Measurements from ENCODE around the gene GAD1. TPM values are rescaled to one million over a fixed set of nuclear protein-coding genes. Genes with fewer than 3 reads are reported as not detected.

The GAD1 gene
- polyA plus RNA-seq, 1 of the 3 experiments (the other 2 are of a cell fraction) = 0.20 TPM

GRCh38 chr2:170843656-170844055, 27.0 kb downstream of the GAD1 start (continued):
- TF ChIP-seq FOXJ3 (CRISPR knock-in tag; IDR thresholded peaks at IDR 0.05) = no peak
- TF ChIP-seq, protein P1, sequence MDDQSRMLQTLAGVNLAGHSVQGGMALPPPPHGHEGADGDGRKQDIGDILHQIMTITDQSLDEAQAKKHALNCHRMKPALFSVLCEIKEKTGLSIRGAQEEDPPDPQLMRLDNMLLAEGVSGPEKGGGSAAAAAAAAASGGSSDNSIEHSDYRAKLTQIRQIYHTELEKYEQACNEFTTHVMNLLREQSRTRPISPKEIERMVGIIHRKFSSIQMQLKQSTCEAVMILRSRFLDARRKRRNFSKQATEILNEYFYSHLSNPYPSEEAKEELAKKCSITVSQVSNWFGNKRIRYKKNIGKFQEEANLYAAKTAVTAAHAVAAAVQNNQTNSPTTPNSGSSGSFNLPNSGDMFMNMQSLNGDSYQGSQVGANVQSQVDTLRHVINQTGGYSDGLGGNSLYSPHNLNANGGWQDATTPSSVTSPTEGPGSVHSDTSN (IDR thresholded peaks at IDR 0.05) = peak; percentile 93
- TF ChIP-seq FOXM1 (IDR thresholded peaks at IDR 0.05; ENCODE audit: low read depth) = peak; percentile 60; the same call in 1 of the 2 replicates
- TF ChIP-seq SMC3 (IDR thresholded peaks at IDR 0.05; ENCODE audit: low read depth, low read length) = no peak
- TF ChIP-seq TCF12 (IDR thresholded peaks at IDR 0.05) = peak; percentile 95
- TF ChIP-seq, protein P2, sequence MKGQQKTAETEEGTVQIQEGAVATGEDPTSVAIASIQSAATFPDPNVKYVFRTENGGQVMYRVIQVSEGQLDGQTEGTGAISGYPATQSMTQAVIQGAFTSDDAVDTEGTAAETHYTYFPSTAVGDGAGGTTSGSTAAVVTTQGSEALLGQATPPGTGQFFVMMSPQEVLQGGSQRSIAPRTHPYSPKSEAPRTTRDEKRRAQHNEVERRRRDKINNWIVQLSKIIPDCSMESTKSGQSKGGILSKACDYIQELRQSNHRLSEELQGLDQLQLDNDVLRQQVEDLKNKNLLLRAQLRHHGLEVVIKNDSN (IDR thresholded peaks at IDR 0.05; ENCODE audit: borderline replicate concordance, low read depth) = no peak
- TF ChIP-seq RFX5 (IDR thresholded peaks at IDR 0.05; ENCODE audit: low read length) = no peak
- no peak for TF ChIP-seq TAF1 (IDR thresholded peaks at IDR 0.05; ENCODE audit: borderline replicate concordance, low read depth, low read length)

DNA sequence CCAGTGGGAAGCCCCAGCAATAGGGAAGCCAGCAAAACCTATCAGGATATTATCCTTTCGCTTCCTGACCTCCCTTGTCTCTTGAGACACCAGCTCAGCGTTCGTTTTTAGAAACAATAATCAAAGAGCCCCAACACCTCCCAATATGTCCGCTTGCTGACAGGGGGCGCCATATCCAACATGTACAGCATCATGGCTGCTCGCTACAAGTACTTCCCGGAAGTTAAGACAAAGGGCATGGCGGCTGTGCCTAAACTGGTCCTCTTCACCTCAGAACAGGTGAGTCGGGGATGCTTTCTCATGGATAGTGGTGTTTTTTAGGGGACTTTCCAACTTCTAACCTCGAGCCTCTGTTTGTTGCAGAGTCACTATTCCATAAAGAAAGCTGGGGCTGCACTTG, 28.7 kb downstream of the GAD1 start:
- H3K36me3 ChIP-seq (replicated peaks in 1 of 2; ENCODE audit: control insufficient read depth in 1 of 2, insufficient read depth in 2 of 2, low read length in 1 of 2) = no peaks in the 10 kb centered on the region
- 72% methylated on average over 9 of the region's 10 CpGs for WGBS (ENCODE audit: low lambda C conversion rate)
- H3F3A ChIP-seq (replicated peaks; ENCODE audit: insufficient read depth) = peaks cover 18% of the 10 kb centered on the region
- no peaks in the 10 kb centered on the region for H3K9me2 ChIP-seq
- no peak overlapping the region for H2AFZ ChIP-seq (ENCODE audit: low read depth)
- no peaks in the 10 kb centered on the region for H3K27me3 ChIP-seq (ENCODE audit: insufficient read depth)
- H3K4me2 ChIP-seq = no peak overlapping the region
- no peaks in the 10 kb centered on the region for H4K20me1 ChIP-seq (ENCODE audit: insufficient read depth)
- ChIA-PET POLR2A (no interaction called here), CTCF (interaction anchor here (0.9 to 2.9 kb wide), 8 partner anchors 11 to 55 kb away, joined by 3 to 17 read pairs (median 3); no protein-coding TSS in a partner anchor)
- TF ChIP-seq SMC3 (IDR thresholded peaks at IDR 0.05; ENCODE audit: low read depth, low read length) = no peak
- TF ChIP-seq, protein P3, sequence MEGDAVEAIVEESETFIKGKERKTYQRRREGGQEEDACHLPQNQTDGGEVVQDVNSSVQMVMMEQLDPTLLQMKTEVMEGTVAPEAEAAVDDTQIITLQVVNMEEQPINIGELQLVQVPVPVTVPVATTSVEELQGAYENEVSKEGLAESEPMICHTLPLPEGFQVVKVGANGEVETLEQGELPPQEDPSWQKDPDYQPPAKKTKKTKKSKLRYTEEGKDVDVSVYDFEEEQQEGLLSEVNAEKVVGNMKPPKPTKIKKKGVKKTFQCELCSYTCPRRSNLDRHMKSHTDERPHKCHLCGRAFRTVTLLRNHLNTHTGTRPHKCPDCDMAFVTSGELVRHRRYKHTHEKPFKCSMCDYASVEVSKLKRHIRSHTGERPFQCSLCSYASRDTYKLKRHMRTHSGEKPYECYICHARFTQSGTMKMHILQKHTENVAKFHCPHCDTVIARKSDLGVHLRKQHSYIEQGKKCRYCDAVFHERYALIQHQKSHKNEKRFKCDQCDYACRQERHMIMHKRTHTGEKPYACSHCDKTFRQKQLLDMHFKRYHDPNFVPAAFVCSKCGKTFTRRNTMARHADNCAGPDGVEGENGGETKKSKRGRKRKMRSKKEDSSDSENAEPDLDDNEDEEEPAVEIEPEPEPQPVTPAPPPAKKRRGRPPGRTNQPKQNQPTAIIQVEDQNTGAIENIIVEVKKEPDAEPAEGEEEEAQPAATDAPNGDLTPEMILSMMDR (IDR thresholded peaks at IDR 0.05) = peak; percentile 40
- H3K79me2 ChIP-seq (ENCODE audit: insufficient read depth) = no peaks in the 10 kb centered on the region
- H3K9ac ChIP-seq = no peak overlapping the region
- no peak for DNase-seq
- peaks cover 0 to 5% of the 10 kb centered on the region in 2 experiments; a peak in 1 of 4 replicates for H3K4me1 ChIP-seq (ENCODE audit: control insufficient read depth in 1 of 2, insufficient read depth in 2 of 2, low read depth in 1 of 2, low read length in 1 of 2)
- H3K9me3 ChIP-seq = no peaks in the 10 kb centered on the region
- no peak overlapping the region for H3K4me3 ChIP-seq (ENCODE audit: low read depth in 2 of 2, low read length in 1 of 2)
- no peak overlapping the region for H3K27ac ChIP-seq (ENCODE audit: low read depth in 2 of 2, low read length in 1 of 2)

- Histone ChIP-seq H3F3A (replicated peaks; ENCODE audit: insufficient read depth) (peaks cover 18% of the 10 kb centered on the region), H3K9me2 (no peaks in the 10 kb centered on the region), H3K9ac (no peak overlapping the region), H2AFZ (ENCODE audit: low read depth) (no peak overlapping the region), H4K20me1 (ENCODE audit: insufficient read depth) (no peaks in the 10 kb centered on the region), H3K4me2 (no peak overlapping the region), H3K79me2 (ENCODE audit: insufficient read depth) (no peaks in the 10 kb centered on the region), H3K9me3 (no peaks in the 10 kb centered on the region), H3K36me3 (replicated peaks in 1 of 2; ENCODE audit: control insufficient read depth in 1 of 2, insufficient read depth in 2 of 2, low read length in 1 of 2) (no peaks in the 10 kb centered on the region), H3K27ac (ENCODE audit: low read depth in 2 of 2, low read length in 1 of 2) (no peak overlapping the region), H3K4me3 (ENCODE audit: low read depth in 2 of 2, low read length in 1 of 2) (no peak overlapping the region), H3K4me1 (ENCODE audit: control insufficient read depth in 1 of 2, insufficient read depth in 2 of 2, low read depth in 1 of 2, low read length in 1 of 2) (peaks cover 0 to 5% of the 10 kb centered on the region in 2 experiments; a peak in 1 of 4 replicates), H3K27me3 (ENCODE audit: insufficient read depth) (no peaks in the 10 kb centered on the region)
- POLR2A ChIA-PET = no interaction called here
- no peak for DNase-seq
- CTCF ChIA-PET = interaction anchor here (0.9 to 2.9 kb wide), 8 partner anchors 12 to 54 kb away, joined by 3 to 17 read pairs (median 4); partner anchors contain the start of gene GAD1
- peak; percentile 64 for TF ChIP-seq NFIC (IDR thresholded peaks at IDR 0.05; ENCODE audit: borderline replicate concordance)
- no peak for TF ChIP-seq FOXM1 (IDR thresholded peaks at IDR 0.05; ENCODE audit: low read depth)
- TF ChIP-seq GATA2 (CRISPR knock-in tag; IDR thresholded peaks at IDR 0.05) = no peak
- no peak for TF ChIP-seq FOXJ3 (CRISPR knock-in tag; IDR thresholded peaks at IDR 0.05)
- peak; percentile 61; the same call in 1 of the 2 replicates for TF ChIP-seq TCF12 (IDR thresholded peaks at IDR 0.05)
- TF ChIP-seq POLR2AphosphoS5 (IDR thresholded peaks at IDR 0.05; ENCODE audit: low read depth, low read length) = no peak
- TF ChIP-seq RFX5 (IDR thresholded peaks at IDR 0.05; ENCODE audit: low read length) = no peak
- no peak for TF ChIP-seq YY1 (IDR thresholded peaks at IDR 0.05; ENCODE audit: low read depth)
- TF ChIP-seq, protein P1 (IDR thresholded peaks at IDR 0.05) = no peak
- TF ChIP-seq USF2 (IDR thresholded peaks at IDR 0.05; ENCODE audit: borderline replicate concordance, low read depth, low read length) = no peak
- no peak for TF ChIP-seq FOSL2 (IDR thresholded peaks at IDR 0.05; ENCODE audit: borderline replicate concordance, low read depth)
- TF ChIP-seq, protein P3 (IDR thresholded peaks at IDR 0.05) = no peak
- no peak for TF ChIP-seq RXRA (IDR thresholded peaks at IDR 0.05; ENCODE audit: borderline replicate concordance, low read depth)
These were observed 29.6 kb downstream of the GAD1 start for GRCh38 chr2:170846314-170846713.

Measured in SK-N-SH (cell line).